IMR-90 (cell line): ENCODE measurements around the gene RBM8A. TPM values are rescaled to one million over a fixed set of nuclear protein-coding genes. Genes with fewer than 3 reads are reported as not detected.

ENCODE experiments used
- ATAC-seq: fragments of 200-7000 bp; cut with Tn5 transposase; 2 replicates; pipeline ENCODE4 v1.9.1; 2020; ENCODE audit warnings: low read depth, mild to moderate bottlenecking, moderate library complexity
- BruUV-seq: library from RNA; stranded (reverse); fragments of 400-500 nt; replicated peaks from 2 replicates; lab custom pipeline; 2021; lab: Mats Ljungman, UMichigan
- CTCF ChIA-PET: fragments of 300-600 bp; formaldehyde crosslinking; extraction: SDS; loops from one replicate; lab custom pipeline; 2021; ENCODE audit warnings: antibody characterized with exemption; lab: Yijun Ruan, JAX
- POLR2A ChIA-PET: fragments of 300-600 bp; sonication (Branson Sonifier 250); formaldehyde crosslinking; loops from one replicate; lab custom pipeline; 2022; ENCODE audit warnings: antibody characterized with exemption; ENCODE audit not compliant: unreplicated experiment; lab: Charles Lee
- DNase-seq: peaks from one replicate; pipeline ENCODE4 v3.0.0; 2013
- H2AFZ ChIP-seq: replicated peaks from 2 replicates; pipeline ENCODE3; 2013; ENCODE audit warnings: low read length, mild to moderate bottlenecking; ENCODE audit not compliant: poor library complexity
- H2AK5ac ChIP-seq: 2 replicates; pipeline ENCODE4 v1.6.1; 2013; ENCODE audit warnings: low read depth, low read length, inconsistent platforms
- H2AK9ac ChIP-seq: replicated peaks from 2 replicates; pipeline ENCODE3; 2013; ENCODE audit warnings: mild to moderate bottlenecking, low read depth, low read length, moderate library complexity; ENCODE audit not compliant: poor library complexity
- H2BK120ac ChIP-seq: 2 replicates; pipeline ENCODE4 v1.6.1; 2013; ENCODE audit warnings: low read depth, low read length, inconsistent platforms
- H2BK15ac ChIP-seq: 3 replicates; pipeline ENCODE4 v1.6.1; 2013; ENCODE audit warnings: low read depth, low read length, inconsistent platforms
- H2BK20ac ChIP-seq: 2 replicates; pipeline ENCODE4 v1.6.1; 2013; ENCODE audit warnings: low read depth, mild to moderate bottlenecking, inconsistent platforms, low read length, moderate library complexity
- H2BK5ac ChIP-seq: 2 replicates; pipeline ENCODE4 v1.6.1; 2013; ENCODE audit warnings: mild to moderate bottlenecking, low read depth, low read length, inconsistent platforms; ENCODE audit not compliant: poor library complexity, severe bottlenecking
- H3K14ac ChIP-seq: replicated peaks from 2 replicates; pipeline ENCODE4 v1.6.1; 2013; ENCODE audit warnings: low read depth, low read length, inconsistent platforms
- H3K18ac ChIP-seq: 2 replicates; pipeline ENCODE4 v1.6.1; 2013; ENCODE audit warnings: low read depth, low read length, control low read depth
- H3K23ac ChIP-seq: 2 replicates; pipeline ENCODE4 v1.6.1; 2013; ENCODE audit warnings: low read depth, low read length, inconsistent platforms
- H3K27ac ChIP-seq: 2 replicates; pipeline ENCODE4 v1.5.1; 2013; ENCODE audit warnings: mild to moderate bottlenecking, control low read depth, low read length; ENCODE audit not compliant: insufficient read depth
- H3K27me3 ChIP-seq: 2 replicates; pipeline ENCODE4 v1.6.1; 2013; ENCODE audit warnings: low read length; ENCODE audit not compliant: control insufficient read depth, insufficient read depth
- H3K36me3 ChIP-seq: 2 replicates; pipeline ENCODE4 v1.6.1; 2013; ENCODE audit warnings: low read length, mixed read lengths; ENCODE audit not compliant: control insufficient read depth, insufficient read depth
- H3K4ac ChIP-seq: 2 replicates; pipeline ENCODE4 v1.6.1; 2013; ENCODE audit warnings: low read depth, low read length, inconsistent platforms
- H3K4me1 ChIP-seq: 2 replicates; pipeline ENCODE4 v1.6.1; 2013; ENCODE audit warnings: low read length, mixed read lengths; ENCODE audit not compliant: control insufficient read depth, insufficient read depth
- H3K4me2 ChIP-seq: 2 replicates; pipeline ENCODE4 v1.6.1; 2013; ENCODE audit warnings: low read depth, mild to moderate bottlenecking, control low read depth, low read length, moderate library complexity
- H3K4me3 ChIP-seq: 2 replicates; pipeline ENCODE4 v1.5.1; 2013; ENCODE audit warnings: low read depth, mild to moderate bottlenecking, control low read depth, low read length, moderate library complexity; ENCODE audit not compliant: insufficient read depth
- H3K56ac ChIP-seq: 2 replicates; pipeline ENCODE4 v1.6.1; 2013; ENCODE audit warnings: low read length, inconsistent platforms; ENCODE audit not compliant: insufficient read depth; ENCODE audit errors: extremely low read depth
- H3K79me1 ChIP-seq, 2 experiments: 2 replicates each; pipeline ENCODE4 v1.6.1; 2013; ENCODE audit warnings: low read length in 2 of 2, inconsistent platforms in 1 of 2, low read depth in 1 of 2
- H3K9ac ChIP-seq: 2 replicates; pipeline ENCODE4 v1.6.1; 2013; ENCODE audit warnings: low read depth, low read length, control low read depth
- H3K9me1 ChIP-seq: 2 replicates; pipeline ENCODE4 v1.6.1; 2013; ENCODE audit warnings: low read length, inconsistent platforms; ENCODE audit not compliant: insufficient read depth
- H3K9me3 ChIP-seq: 2 replicates; pipeline ENCODE4 v1.6.1; 2013; ENCODE audit warnings: low read length; ENCODE audit not compliant: control insufficient read depth, insufficient read depth
- H4K20me1 ChIP-seq: 2 replicates; pipeline ENCODE4 v1.6.1; 2013; ENCODE audit warnings: low read length, inconsistent platforms; ENCODE audit not compliant: insufficient read depth
- H4K5ac ChIP-seq: 2 replicates; pipeline ENCODE4 v1.6.1; 2013; ENCODE audit warnings: mild to moderate bottlenecking, low read depth, low read length, control low read depth
- H4K8ac ChIP-seq, 2 experiments: 2 replicates each; pipeline ENCODE4 v1.6.1; 2013; ENCODE audit warnings: low read depth in 2 of 2, low read length in 2 of 2, control low read depth in 1 of 2, inconsistent platforms in 1 of 2
- H4K91ac ChIP-seq: 2 replicates; pipeline ENCODE4 v1.6.1; 2013; ENCODE audit warnings: low read depth, low read length, inconsistent platforms; ENCODE audit not compliant: insufficient read depth
- BHLHE40 ChIP-seq: fragments of 150-350 bp; IDR thresholded peaks from 2 replicates; pipeline ENCODE4 v1.6.1; 2016; ENCODE audit warnings: mild to moderate bottlenecking, low read depth, low read length
- CHD1 ChIP-seq: IDR thresholded peaks from 2 replicates; pipeline ENCODE4 v1.6.1; 2012; ENCODE audit warnings: low read depth, low read length, improper control_type of control experiment
- FOS ChIP-seq: fragments of 150-350 bp; IDR thresholded peaks from 2 replicates; pipeline ENCODE4 v1.6.1; 2016; ENCODE audit warnings: low read depth, low read length
- MXI1 ChIP-seq: IDR thresholded peaks from 2 replicates; pipeline ENCODE4 v1.6.1; 2012; ENCODE audit warnings: low read depth, mild to moderate bottlenecking, low read length, moderate library complexity, borderline replicate concordance
- RCOR1 ChIP-seq: IDR thresholded peaks from 2 replicates; pipeline ENCODE4 v1.6.1; 2012; ENCODE audit warnings: mild to moderate bottlenecking, low read length, improper control_type of control experiment; ENCODE audit not compliant: insufficient replicate concordance
- WGBS, 2 experiments: methylation state at CpG; one replicate each; pipeline versions ENCODE4 v1.1.5 to v1.1.7; 2013; ENCODE audit warnings: missing lambda C conversion rate in 2 of 2; ENCODE audit not compliant: insufficient read length in 1 of 2; ENCODE audit errors: extremely low coverage in 2 of 2; 5-methylcytosine and 5-hydroxymethylcytosine counted together
- dilution Hi-C: fragments of 300-500 bp; cut with HindIII; formaldehyde crosslinking; loops from one replicate; pipeline ENCODE4 v1.14.3; 2018; ENCODE audit warnings: low sequenced_read_pairs; ENCODE audit not compliant: unreplicated experiment
- in situ Hi-C: fragments of 300-500 bp; cut with MboI; formaldehyde crosslinking; loops from 3 replicates; pipeline ENCODE4 v1.14.3; 2019; ENCODE audit warnings: low sequenced_read_pairs, inconsistent platforms, mixed read lengths
- intact Hi-C: fragments of 100-400 bp; cut with micrococcal nuclease; formaldehyde crosslinking; loops from 2 replicates; pipeline ENCODE4 v1.10.0; 2022
- polyA plus RNA-seq, 3 experiments: library from polyadenylated mRNA; depleted of rRNA; stranded (reverse); fragments of >200 nt; gene quantifications; 2 replicates each; pipeline ENCODE4 v1.2.3, GENCODE V29; 2012; ENCODE audit warnings: low replicate concordance in 1 of 3
- total RNA-seq: library from RNA; depleted of rRNA; stranded (reverse); fragments of >200 nt; gene quantifications from 2 replicates; pipeline ENCODE4 v1.2.3, GENCODE V29; 2012

The RBM8A gene
- total and polyA plus RNA-seq, 2 of the 4 experiments (the other 2 are of a cell fraction): 94.1 to 251 TPM

- Histone ChIP-seq H3K36me3 (no peaks in the 10 kb centered on the region), H3K4me3 (no peak overlapping the region), H3K14ac (no peak overlapping the region), H3K56ac (no peak overlapping the region), H3K4ac (no peak overlapping the region), H2AK5ac (no peak overlapping the region), H3K4me1 (peaks cover 12% of the 10 kb centered on the region), H4K5ac (no peak overlapping the region), H2BK120ac (no peak overlapping the region), H2AFZ (no peak overlapping the region), H4K8ac (no peak overlapping the region), H4K91ac (no peak overlapping the region), H3K23ac (no peak overlapping the region), H3K9me3 (no peaks in the 10 kb centered on the region), H3K4me2 (no peak overlapping the region), H2BK5ac (no peak overlapping the region), H3K79me1 (no peaks in the 10 kb centered on the region), H4K20me1 (no peaks in the 10 kb centered on the region), H3K18ac (no peak overlapping the region), H3K9ac (no peak overlapping the region), H2BK20ac (no peak overlapping the region), H3K9me1 (peaks cover 7% of the 10 kb centered on the region; the same call in 1 of the 2 replicates), H2AK9ac (no peak overlapping the region), H2BK15ac (no peak overlapping the region), H3K27me3 (peaks cover 2% of the 10 kb centered on the region; the same call in 1 of the 2 replicates), H3K27ac (no peak overlapping the region)
- in situ Hi-C loops (no loop called here), dilution Hi-C loops (no loop called here), intact Hi-C loops (no loop called here)
- TF ChIP-seq BHLHE40: no peak
- TF ChIP-seq MXI1: no peak
- TF ChIP-seq RCOR1: no peak
- no peak for TF ChIP-seq FOS
- no peak for TF ChIP-seq CHD1
- no peak for DNase-seq
- ATAC-seq: no peak
- WGBS, 2 experiments: no CpG with 5 or more reads among the region's 5 CpGs
- no TSS peak for BruUV-seq
- CTCF ChIA-PET: no interaction called here
- POLR2A ChIA-PET: no interaction called here
Measured at GRCh38 chr1:145887631-145888030, 39.7 kb downstream of the RBM8A start.
